NB4 (cell line): Measurements from ENCODE around the gene CYB561.

Experiments
- DNase-seq: peaks from one replicate; pipeline ENCODE4 v3.0.0; 2010; ENCODE audit warnings: low read depth
- H3K4me3 ChIP-seq: one replicate; pipeline ENCODE4 v1.5.1; 2011; ENCODE audit warnings: mild to moderate bottlenecking, low read depth, low read length, moderate library complexity
- MYC ChIP-seq: IDR thresholded peaks from 2 replicates; pipeline ENCODE4 v1.6.1; 2011; ENCODE audit warnings: low read depth, low read length
- POLR2A ChIP-seq: IDR thresholded peaks from 2 replicates; pipeline ENCODE4 v1.6.1; 2011; ENCODE audit warnings: mild to moderate bottlenecking; ENCODE audit not compliant: insufficient read length; ENCODE audit errors: extremely low read depth
- TF ChIP-seq, protein P1 (sequence below): IDR thresholded peaks from one replicate; pipeline ENCODE4 v1.5.1; 2012; ENCODE audit warnings: low read depth, low read length
- TF ChIP-seq, protein P2 (sequence below): IDR thresholded peaks from 2 replicates; pipeline ENCODE4 v1.6.1; 2011; ENCODE audit warnings: low read depth, low read length

CYB561 gene

DNA sequence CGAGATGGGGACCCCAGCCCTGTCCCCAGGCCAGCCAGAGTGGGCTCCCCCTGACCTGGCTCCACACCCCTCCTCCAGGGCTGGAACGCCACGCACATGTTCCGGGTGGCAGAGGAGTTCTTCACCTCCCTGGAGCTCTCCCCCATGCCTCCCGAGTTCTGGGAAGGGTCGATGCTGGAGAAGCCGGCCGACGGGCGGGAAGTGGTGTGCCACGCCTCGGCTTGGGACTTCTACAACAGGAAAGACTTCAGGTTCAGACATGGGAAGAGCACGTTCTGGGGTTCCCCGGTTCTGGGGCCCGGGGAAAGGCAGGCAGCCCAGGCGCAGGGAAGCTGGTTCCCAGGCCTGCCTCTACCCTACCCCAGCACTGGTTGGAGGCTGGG, 35.4 kb upstream of the CYB561 start:
- DNase-seq, result no peak
- TF ChIP-seq, protein P1, sequence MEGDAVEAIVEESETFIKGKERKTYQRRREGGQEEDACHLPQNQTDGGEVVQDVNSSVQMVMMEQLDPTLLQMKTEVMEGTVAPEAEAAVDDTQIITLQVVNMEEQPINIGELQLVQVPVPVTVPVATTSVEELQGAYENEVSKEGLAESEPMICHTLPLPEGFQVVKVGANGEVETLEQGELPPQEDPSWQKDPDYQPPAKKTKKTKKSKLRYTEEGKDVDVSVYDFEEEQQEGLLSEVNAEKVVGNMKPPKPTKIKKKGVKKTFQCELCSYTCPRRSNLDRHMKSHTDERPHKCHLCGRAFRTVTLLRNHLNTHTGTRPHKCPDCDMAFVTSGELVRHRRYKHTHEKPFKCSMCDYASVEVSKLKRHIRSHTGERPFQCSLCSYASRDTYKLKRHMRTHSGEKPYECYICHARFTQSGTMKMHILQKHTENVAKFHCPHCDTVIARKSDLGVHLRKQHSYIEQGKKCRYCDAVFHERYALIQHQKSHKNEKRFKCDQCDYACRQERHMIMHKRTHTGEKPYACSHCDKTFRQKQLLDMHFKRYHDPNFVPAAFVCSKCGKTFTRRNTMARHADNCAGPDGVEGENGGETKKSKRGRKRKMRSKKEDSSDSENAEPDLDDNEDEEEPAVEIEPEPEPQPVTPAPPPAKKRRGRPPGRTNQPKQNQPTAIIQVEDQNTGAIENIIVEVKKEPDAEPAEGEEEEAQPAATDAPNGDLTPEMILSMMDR, result no peak
- TF ChIP-seq, protein P2, sequence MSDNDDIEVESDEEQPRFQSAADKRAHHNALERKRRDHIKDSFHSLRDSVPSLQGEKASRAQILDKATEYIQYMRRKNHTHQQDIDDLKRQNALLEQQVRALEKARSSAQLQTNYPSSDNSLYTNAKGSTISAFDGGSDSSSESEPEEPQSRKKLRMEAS, result no peak
- TF ChIP-seq MYC (no peak), POLR2A (no peak)
- no peak overlapping the region for H3K4me3 ChIP-seq

DNA sequence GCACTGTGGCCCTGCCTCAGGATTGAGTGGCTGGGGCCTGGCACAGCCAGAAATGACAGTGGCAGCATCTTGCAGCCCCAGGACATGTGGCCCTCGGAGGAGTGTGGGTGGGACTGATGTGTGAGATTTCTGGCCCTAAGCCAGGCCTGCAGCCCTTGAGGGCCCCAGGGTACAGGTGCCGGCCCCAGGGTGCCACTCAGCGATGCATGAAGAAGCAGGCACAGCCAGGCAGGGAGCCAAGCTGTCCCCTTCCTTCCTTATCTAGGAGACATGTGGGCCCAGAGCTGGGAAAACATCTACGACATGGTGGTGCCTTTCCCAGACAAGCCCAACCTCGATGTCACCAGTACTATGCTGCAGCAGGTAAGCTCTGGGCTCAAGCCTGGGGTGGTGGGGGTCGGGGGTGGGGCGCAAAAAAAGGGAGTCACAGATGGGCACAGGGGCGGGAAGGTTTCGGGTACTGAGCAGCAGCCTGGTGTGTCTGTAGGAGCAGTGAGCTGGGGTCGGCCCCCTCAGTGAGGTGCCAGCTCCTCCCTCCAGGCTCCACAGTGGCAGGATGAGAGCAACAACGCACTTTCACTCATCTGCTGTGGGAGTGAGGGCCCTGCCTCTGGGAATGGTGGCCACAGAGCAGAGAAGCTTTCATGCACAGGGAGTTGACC, 34.9 kb upstream of the CYB561 start:
- TF ChIP-seq, protein P2, result no peak
- TF ChIP-seq, protein P1, result no peak
- TF ChIP-seq MYC (no peak), POLR2A (no peak)
- no peak overlapping the region for H3K4me3 ChIP-seq
- DNase-seq, result no peak

DNA sequence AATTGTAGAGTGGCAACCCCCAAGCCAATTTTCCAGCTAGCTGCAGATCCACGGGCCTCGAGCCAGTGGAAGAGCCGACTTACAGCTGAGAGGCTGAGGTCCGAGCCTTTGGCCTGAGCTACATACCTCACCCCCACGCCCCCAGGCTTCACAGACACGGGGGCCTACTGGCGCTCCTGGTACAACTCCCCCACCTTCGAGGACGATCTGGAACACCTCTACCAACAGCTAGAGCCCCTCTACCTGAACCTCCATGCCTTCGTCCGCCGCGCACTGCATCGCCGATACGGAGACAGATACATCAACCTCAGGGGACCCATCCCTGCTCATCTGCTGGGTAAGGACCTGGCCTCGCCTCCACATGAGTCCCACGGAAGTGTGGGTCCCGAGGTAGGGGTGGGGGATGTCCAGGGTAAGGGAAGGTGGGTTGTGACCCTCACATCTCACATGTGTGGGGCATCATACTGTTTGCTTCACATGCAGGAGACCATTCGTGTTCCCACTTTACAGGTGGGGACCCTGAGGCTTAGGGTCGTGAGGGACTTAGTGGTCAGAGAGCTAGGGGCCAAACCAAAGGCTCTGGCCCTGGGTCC, 34.2 kb upstream of the CYB561 start:
- DNase-seq, result no peak
- no peak overlapping the region for H3K4me3 ChIP-seq
- TF ChIP-seq, protein P2, result no peak
- TF ChIP-seq POLR2A (no peak), MYC (no peak)
- TF ChIP-seq, protein P1, result no peak

DNA sequence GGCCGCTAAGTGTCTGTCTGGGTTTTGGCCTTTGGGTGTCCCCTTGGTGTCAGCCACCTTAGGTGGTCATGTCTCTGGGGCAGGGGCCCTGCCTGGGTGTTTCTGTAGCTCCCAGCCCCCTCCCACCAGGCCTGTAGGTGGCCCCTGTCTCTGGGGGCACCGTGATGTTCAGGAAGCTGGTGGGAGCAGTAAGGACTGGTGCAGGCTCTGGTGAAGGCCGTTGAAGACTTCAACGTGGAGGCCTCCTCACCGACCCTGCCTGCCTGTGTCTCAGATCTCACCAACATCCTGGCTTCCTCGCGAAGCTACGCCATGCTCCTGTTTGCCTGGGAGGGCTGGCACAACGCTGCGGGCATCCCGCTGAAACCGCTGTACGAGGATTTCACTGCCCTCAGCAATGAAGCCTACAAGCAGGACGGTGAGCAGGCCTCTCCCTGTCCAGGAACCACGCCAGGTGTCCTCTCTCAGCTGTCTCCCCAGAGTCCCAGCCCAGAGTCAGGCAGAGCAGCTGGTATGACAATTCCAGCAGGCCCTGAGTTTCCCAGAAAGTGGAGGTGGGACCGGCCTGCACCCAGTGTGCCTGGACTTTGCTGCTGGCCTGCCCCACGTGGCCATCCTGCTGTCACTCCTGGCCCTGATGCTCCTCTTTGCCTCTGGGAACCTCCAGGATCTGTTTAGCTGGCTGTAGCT, 33.5 kb upstream of the CYB561 start:
- TF ChIP-seq, protein P2, result no peak
- no peak for TF ChIP-seq POLR2A
- TF ChIP-seq, protein P1, result no peak
- TF ChIP-seq MYC, result no peak
- H3K4me3 ChIP-seq, result no peak overlapping the region
- DNase-seq, result no peak

DNA sequence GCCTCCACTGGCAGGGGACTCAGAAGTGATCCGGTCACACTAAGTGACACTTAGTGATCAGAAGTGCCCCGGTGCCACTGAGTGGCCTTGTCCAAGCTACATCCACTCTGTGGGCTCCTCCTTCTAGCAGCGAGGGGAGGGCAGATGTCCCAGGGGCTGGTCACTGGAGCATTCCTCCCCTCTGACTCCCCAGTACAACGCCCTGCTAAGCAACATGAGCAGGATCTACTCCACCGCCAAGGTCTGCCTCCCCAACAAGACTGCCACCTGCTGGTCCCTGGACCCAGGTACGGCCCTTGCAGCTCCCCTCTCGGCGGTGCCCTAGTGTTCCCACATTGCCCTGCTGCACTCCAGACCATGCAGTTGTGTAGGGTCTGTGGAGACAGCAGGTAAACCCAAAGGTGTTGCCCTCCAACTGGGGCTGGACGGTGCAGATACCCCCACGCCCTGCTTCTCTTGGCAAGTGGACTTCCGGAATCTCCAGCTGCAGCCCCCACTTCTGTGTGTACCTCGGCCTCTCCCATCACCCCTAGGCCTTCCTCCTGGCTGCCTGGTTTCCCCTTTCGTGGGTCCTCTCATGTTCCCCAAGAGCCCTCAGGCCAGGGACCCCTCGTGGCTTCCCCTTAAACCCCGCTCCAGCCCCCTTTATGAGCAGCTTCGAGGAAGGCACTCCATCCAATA, 32.8 kb upstream of the CYB561 start:
- no peak overlapping the region for H3K4me3 ChIP-seq
- TF ChIP-seq, protein P2, result no peak
- no peak for TF ChIP-seq POLR2A
- TF ChIP-seq, protein P1, result peak; percentile 86
- no peak for TF ChIP-seq MYC
- DNase-seq, result peak; percentile 85
